ENCODE data around the gene SLC35D2.

Gene SLC35D2

DNA sequence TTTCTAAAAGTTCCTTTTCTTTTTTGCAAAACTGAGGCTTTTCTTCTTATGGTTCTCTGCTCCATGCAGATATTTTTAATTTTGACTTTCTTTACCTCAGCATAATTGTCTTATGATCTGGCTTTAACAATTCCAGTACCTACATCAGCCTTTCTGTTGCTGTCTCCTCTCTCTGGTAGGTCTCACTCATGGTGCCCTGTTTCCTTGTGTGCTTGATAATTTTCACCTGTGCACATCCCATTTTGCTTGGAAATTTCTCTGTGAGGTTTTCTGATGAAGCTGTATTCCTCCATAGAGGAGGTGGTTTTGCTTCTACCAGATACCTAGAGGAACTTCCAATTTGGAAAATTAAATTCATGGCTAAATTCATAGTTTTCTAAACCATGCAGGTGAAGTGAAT is 79.3 kb downstream of the SLC35D2 start:
- no peak for DNase-seq

DNA sequence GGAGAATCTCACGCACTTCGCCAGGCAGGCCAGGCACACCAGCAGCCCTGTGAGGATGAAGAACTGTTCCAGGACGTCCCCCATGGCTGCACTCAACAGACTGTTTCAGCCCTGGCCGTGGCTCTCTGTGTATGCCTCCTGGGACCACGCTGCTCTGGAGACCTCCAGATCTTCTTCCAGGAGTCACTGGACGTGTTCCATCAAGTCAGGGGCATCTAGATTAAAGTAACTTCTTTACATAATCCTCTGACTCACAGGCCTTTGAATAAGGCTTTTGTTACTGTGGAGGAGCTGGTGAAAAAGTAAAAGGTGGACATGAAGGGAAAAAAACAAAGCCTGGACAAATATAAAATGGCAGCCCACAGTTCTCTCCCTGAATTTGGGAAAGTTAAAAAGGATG is 81.5 kb downstream of the SLC35D2 start, which contains the start of gene HSD17B3:
Gene HSD17B3, minus strand, starts transcription at position 156 of the 400 bp plus-strand sequence. Its CDS starts 72 bp downstream, at position 84.
- DNase-seq, result no peak

DNA sequence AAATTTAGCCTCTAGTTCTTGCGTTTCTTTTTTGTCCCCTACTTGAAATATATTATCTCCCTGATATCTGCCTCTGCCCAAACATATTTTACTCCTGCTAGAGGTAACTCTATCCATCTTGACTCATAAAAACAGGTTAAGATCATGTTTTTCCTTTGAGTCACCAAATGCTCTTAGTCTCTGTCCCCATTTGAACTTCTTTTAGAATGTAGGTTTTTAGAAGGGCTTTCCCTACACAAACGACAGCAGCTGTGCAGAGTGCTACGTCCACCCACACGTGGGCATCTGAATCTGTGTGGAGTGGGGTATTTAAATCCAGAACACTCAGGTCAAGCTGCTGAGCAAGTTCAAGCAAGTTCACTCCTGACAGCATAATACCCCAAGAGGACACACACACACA is 83.7 kb downstream of the SLC35D2 start:
- no peak for DNase-seq

DNA sequence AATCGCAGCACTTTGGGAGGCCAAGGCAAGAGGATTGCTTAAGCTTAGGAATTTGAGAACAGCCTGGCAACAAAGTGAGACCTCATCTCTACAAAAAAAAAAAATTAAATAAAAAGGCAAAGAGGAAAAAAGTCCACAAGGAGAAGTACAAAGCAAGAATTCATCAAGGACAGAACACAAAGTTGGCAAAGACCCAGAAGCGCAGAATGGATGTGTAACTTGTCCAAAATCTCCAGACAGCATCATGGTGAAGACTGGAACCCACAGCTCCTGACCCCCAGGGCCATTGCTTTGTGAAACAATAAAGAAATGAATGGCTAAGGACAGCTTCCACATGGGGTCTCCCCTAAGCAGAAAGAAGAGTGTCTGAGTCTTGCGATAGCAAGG is 89.4 kb downstream of the SLC35D2 start:
- DNase-seq, result no peak

DNA sequence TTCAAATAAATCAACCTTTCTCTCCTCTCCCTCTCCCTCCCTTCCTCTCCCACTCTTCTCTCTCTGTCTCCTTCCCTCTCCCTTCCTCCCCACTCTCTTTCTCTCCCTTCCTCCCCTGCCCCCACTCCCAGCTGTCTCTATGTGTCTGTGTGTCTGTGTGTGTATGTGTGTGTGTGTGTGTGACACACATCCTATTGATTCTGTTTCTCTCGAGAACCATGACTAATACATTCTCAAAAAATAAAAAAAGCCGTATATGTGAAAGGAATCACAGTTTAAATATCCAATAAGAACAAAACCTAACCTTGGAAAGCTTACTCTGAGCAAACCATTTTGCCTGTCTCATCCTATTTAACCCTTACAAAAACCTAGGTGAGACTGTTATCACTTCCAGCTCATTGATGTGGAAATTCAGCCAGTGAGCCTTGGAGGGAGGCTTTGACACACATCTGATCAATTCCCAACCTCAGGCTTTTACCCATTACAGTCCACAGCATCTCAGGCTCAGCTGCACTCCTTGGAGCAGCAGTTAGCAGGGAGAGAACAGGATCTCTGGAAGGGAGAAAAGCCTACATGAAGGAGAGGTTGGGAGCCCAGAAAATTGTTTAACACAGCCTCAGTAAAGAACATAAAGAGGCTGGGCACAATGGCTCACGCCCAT is 89.9 kb downstream of the SLC35D2 start:
- no peak for DNase-seq

DNA sequence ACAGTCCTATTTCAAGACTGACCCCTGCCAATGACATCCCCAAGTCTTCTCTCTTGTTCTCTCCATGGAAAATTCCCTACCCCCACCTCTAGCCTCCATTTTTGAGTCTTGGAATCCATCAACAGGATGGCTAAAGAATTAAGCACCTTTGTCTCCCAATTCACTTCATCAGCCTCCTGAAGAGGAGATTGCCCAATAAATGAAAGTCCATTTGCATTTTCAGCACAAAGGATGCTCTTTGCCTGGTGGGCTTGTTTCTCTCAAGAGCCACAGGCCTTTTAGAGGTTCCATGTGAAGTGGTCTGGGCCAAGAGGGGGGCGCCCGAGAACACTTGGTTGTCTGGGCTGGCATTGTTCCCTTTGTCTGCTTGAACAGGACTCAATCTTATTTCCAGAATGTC is 94.1 kb downstream of the SLC35D2 start:
- no peak for DNase-seq

DNA sequence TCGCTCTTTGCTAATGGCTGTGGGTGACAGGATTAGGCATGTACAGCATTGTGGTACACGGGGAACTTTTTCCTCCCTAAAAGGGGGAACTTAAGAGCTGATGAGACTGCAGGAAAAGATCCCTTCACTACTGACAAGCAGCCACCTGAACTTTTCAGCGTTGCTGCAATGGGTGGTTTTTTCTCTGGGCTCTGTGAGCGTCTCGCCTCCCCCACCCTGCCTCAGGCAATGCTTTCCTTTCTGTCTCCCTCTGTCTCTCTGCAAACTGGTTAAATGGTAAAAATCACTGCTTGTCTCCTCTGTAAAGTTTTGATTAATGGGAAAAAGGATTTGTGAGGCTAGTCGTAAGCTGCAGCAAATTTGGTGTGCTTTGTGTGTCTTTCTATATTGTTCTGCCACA is 101.9 kb downstream of the SLC35D2 start:
- DNase-seq, result no peak

DNA sequence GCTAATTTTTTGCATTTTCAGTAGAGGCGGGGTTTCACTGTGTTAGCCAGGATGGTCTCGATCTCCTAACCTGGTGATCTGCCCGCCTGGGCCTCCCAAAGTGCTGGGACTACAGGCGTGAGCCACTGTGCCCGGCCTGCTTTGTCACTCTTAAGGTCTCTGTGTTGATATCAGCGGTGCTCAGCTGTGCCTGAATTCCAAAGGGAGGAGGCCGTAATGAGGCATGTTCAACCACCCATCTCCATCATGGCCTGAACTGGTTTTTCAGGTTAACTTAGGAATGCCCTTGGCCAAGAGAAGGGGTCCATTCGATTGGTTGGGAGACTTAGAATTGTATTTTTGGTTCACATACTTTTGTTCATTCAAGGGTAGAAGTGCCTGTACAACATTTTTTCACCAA is 103.6 kb downstream of the SLC35D2 start:
- DNase-seq, result no peak

DNA sequence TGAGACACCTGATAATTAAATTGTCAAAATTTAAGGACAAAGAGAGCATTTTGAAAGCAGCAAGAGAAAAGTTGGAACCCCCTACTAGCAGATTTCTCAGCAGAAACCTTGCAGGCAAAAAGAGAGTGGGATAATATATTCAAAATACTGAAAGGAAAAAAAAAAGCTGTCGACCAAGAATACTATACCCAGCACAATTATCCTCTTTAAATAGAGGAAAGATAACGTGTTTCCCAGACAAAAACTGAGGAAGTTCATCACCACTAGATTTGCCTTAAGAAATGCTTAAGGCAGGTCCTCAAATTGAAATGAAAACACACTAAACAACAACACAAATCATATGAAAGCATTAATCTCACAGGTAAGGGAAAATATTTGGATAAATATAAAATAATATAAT is 108.6 kb downstream of the SLC35D2 start:
- no peak for DNase-seq

Data from NCI-H187 treated with DMSO at 0.1 percent for 48 hours (cell line).